Fibroblast of the conjunctiva (primary cell): ENCODE data around the gene DIAPH3.

ENCODE experiments used
- DNase-seq: peaks from one replicate; pipeline ENCODE4 v3.0.0-alpha.2; 2010; ENCODE audit warnings: low read depth

Gene DIAPH3

GRCh38 chr13:59776924-59777690 is 386.6 kb downstream of the DIAPH3 start:
- peak; percentile 71 for DNase-seq

GRCh38 chr13:59774491-59774971 is 389.2 kb downstream of the DIAPH3 start:
- peak; percentile 57 for DNase-seq

DNA sequence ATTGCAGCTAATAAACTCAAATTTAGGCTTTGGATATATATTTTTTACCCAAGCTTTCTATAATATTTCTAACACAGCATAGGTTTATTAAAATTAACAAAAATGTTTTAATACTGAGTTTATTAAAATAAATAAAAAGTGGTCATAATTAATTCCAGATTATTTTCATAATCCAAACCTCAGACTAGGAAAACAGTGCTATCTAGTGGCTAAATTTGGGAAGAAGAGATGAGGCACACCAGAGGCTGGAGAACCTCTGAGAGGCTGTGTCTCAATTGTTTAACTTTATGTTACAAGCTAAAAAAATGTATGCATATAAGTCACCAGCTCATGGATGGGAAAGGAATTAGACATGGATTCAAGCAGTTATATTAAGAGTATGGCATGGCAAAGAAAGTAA is 392.5 kb downstream of the DIAPH3 start:
- DNase-seq: no peak

- no peak for DNase-seq
Measured at GRCh38 chr13:59770451-59770850, 393.3 kb downstream of the DIAPH3 start.

GRCh38 chr13:59766236-59766635 is 397.5 kb downstream of the DIAPH3 start:
- no peak for DNase-seq

GRCh38 chr13:59755632-59756290 is 408.0 kb downstream of the DIAPH3 start:
- no peak for DNase-seq

DNA sequence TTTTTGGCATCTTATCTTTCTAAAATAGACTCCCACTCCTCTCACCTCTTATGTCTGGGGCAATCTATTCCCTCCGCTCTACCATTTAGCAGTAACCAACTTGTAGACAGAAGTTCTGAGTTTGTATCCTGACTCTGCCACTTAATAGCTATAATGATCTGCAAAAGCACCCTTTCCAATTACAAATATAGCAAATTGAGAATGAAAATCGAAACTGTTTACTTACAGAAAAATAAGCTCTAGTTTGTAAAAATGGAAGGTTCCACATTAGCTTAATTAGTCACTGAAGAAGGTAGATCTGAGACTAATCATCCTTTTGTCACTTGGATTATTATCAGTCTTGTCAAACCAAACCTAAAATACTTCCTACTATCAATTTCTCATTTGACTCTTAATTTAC is 409.3 kb downstream of the DIAPH3 start:
- no peak for DNase-seq

DNA sequence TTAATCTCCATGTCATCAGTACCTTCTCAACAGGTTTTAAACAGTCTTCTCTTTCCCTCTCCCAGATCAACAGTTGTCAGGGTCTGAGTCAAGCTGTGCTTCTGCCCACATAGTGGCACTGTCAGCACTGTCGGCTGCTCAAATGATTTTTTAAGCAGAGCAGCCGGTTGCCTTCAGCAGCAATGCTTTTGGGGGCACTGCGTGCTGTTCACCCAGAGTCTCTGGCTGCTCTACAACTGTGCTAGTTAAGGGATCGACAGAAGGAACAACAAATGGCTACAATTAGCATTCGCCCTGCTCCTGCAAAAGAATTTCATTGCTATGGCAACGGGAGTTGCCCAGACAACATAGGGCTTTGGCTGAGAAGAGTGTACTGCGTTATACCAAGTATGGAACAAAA is 412.9 kb downstream of the DIAPH3 start:
- peak; percentile 72 for DNase-seq

- no peak for DNase-seq
Measured at GRCh38 chr13:59748046-59748445, 415.7 kb downstream of the DIAPH3 start.

DNA sequence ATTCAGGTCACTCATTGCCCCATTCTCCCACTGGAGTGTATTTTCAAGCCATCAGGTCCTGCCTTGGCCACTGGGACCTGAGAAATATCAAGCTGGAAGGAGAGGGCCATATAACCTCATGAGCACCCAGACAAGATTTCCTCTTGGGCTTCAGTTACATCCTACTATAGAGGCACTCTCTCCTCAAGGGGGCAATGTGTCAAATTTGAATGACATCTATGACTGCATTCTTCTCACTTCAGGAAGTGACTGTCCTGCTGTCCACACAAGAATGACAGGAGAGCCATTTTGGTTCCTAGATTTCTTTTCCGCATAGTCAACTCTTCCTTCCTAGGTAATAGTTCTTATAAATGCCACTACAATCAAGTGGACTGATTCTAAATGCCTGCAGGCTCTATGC is 416.2 kb downstream of the DIAPH3 start:
- DNase-seq: no peak

- DNase-seq: no peak
Measured at GRCh38 chr13:59746291-59746962, 417.3 kb downstream of the DIAPH3 start.

GRCh38 chr13:59745392-59745788 is 418.3 kb downstream of the DIAPH3 start:
- DNase-seq: no peak

DNA sequence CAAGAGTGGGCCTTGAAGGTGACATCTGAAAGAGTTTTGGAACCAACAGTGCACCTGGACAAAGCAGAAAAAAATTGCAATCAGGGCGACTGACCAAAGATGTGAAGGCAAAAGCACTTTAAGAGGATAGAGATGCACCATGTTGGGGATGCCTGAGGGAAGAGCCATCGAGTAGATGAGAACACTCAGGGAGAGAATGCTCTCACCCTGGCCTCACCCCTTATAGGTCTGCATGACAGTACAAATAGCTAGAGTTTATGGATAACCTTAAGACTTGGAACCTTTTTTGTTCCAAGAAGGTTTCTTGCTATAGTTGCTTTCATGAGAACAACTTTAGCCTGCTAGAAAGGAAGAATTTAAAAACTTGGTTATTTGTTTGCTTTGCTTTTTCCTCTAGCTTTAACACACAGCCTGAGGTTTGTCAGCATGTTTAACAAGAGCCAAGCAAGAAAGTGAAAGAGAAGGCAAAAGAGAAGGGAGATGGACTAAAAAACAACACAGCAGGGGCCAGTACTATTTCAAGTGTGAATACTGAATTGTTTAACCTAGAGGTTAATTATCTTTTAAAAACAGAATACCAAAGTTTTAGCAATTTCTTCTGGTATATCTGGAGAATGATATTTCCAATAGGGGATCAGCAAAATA is 418.9 kb downstream of the DIAPH3 start:
- DNase-seq: no peak

DNA sequence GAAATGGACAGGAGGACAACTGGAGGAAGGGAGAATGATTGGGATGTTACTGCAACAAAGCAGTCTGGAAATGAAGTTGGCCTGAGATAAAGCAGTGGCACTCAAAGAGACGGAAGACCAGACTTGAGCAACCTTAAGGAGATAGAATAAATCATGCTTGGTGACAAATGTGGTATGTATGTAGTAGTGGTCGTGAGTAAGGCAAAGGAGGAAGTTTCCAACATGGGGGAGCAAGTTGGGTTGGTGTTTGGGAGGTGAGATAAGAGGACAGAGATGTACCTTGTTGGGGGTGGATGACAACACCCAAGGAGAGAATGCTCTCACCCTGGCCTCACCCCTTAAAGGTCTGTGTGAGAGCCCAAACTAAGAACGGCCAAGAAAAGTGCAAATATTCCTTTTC is 420.5 kb downstream of the DIAPH3 start:
- DNase-seq: no peak

DNA sequence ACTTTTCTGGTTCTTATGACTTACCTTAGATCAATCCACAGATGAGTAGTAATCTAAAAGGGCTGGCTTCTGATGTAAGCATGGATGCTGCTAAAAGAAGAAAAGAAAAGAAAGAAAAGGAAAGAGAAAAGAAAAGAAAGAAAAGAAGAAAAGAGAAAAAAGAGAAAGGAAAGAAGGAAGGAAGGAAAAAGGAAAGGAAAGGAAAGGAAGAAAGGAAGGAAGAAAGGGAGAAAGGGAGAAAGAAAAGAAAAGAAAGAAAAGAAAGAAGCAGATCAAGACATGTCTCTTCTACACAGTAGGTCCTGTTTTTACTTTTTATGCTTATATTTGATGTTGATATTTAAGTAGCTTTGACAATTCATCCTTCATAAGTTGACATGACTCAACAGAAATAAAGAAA is 421.3 kb downstream of the DIAPH3 start:
- DNase-seq: no peak

- no peak for DNase-seq
Measured at GRCh38 chr13:59738921-59739320, 424.8 kb downstream of the DIAPH3 start.

DNA sequence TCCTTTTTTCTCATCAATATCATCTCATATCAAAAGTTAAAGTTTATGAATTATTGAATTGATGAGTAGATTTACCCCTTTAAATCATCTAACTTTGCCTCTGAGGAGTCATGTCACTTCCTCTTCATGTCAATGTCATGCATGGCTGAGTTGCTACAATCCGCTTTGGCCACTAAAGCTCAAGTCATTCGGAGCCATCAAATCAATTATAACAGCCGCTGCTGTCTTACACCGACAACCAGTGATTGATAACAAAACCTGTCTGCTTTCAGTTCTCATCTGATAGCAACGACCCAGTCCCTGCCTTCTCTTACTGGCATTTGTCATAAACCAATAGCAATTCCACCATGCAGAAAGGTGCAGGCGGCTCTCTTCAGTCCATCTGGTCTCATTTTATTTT is 429.3 kb downstream of the DIAPH3 start:
- DNase-seq: no peak

DNA sequence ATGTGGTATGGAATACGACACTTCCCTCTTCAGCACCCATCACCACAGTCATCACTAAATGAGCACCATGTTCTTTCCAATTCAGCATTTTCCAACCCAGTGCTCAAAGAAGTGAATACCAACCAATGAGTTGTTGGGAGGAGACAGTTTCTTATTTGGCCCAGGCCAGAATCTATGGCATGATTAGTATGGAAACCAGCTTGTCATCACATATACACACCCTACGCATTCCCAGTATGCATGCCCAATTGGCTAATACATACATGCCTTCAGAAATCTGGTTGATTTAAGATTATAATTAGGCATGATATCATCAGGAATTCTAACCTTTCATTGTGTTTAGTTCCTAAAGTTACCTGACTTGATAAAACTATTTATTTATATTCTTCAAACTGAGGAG is 430.0 kb downstream of the DIAPH3 start:
- DNase-seq: no peak

- DNase-seq: no peak
Measured at GRCh38 chr13:59730026-59730425, 433.7 kb downstream of the DIAPH3 start.

DNA sequence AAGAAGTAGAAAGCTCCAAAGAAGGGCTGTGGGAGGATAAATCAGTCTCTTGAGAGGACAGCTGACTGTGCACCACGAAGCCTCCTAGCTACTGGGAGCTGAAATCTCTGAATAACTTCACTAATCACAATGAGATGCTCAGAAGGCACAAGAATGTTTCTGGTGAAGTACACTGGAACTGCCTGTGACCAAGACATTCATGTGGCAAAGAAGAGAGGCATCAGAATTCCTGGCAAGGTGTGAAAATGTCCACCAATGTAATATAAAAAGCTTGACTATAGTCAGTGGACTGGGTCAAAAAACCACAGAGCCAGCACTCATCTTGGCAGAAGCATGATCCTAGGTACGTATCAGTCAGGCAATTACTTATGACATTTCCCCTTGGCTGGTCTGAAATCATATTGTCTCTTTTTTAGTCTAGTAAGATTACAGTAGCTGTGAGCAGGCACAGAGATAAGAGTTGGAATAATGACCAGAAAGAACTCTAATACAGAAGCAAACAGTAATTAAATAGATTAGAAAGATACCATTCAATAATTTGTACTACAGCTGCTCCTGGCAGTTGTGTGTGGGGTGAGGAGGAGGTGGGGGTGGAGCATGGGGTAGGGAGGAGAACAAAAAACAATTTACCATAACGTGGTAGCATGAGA is 434.7 kb downstream of the DIAPH3 start:
- no peak for DNase-seq

GRCh38 chr13:59721926-59722910 is 441.5 kb downstream of the DIAPH3 start:
- DNase-seq: no peak
